Neuronal stem cell (in vitro differentiated cells): ENCODE data around the gene MCOLN1.

ENCODE experiments used
- DNase-seq: peaks from one replicate; pipeline ENCODE4 v3.0.0-alpha.2; 2013; ENCODE audit warnings: low spot score
- H2AFZ ChIP-seq: one replicate; pipeline ENCODE4 v1.6.1; 2013; ENCODE audit warnings: mild to moderate bottlenecking, low read length, inconsistent platforms
- H2AK5ac ChIP-seq: 2 replicates; pipeline ENCODE4 v1.6.1; 2013; ENCODE audit warnings: low read depth, mild to moderate bottlenecking, inconsistent platforms, low read length, moderate library complexity, mixed read lengths
- H2BK120ac ChIP-seq: 2 replicates; pipeline ENCODE4 v1.6.1; 2013; ENCODE audit warnings: low read depth, mild to moderate bottlenecking, inconsistent platforms, low read length, moderate library complexity, mixed read lengths
- H2BK12ac ChIP-seq: one replicate; pipeline ENCODE4 v1.6.1; 2013; ENCODE audit warnings: low read length, inconsistent platforms
- H2BK15ac ChIP-seq: 2 replicates; pipeline ENCODE4 v1.6.1; 2013; ENCODE audit warnings: mild to moderate bottlenecking, low read length, inconsistent platforms, mixed read lengths
- H2BK5ac ChIP-seq: one replicate; pipeline ENCODE4 v1.6.1; 2013; ENCODE audit warnings: inconsistent platforms, mild to moderate bottlenecking, low read length, moderate library complexity
- H3K14ac ChIP-seq: one replicate; pipeline ENCODE4 v1.6.1; 2013; ENCODE audit warnings: low read length, inconsistent platforms
- H3K18ac ChIP-seq: 2 replicates; pipeline ENCODE4 v1.6.1; 2013; ENCODE audit warnings: low read length, inconsistent platforms
- H3K23ac ChIP-seq: 2 replicates; pipeline ENCODE4 v1.6.1; 2013; ENCODE audit warnings: low read depth, mild to moderate bottlenecking, mixed read lengths, low read length, inconsistent platforms; ENCODE audit not compliant: poor library complexity
- H3K27ac ChIP-seq: replicated peaks from 3 replicates; pipeline ENCODE4 v1.5.1; 2013; ENCODE audit warnings: low read length, inconsistent platforms
- H3K27me3 ChIP-seq, 3 experiments: 2 replicates each; pipeline ENCODE4 v1.6.1; 2013; ENCODE audit warnings: low read length in 3 of 3, mild to moderate bottlenecking in 2 of 3, inconsistent platforms in 1 of 3, low read depth in 1 of 3, mixed read lengths in 1 of 3, moderate library complexity in 1 of 3; ENCODE audit not compliant: control insufficient read depth in 3 of 3, insufficient read depth in 3 of 3
- H3K36me3 ChIP-seq, 2 donors: replicated peaks in 1 of 2; 2 replicates each; pipeline ENCODE4 v1.6.1; 2013; ENCODE audit warnings: low read length in 2 of 2; ENCODE audit not compliant: control insufficient read depth in 2 of 2, insufficient read depth in 2 of 2
- H3K4ac ChIP-seq: 2 replicates; pipeline ENCODE4 v1.6.1; 2013; ENCODE audit warnings: inconsistent platforms, mild to moderate bottlenecking, low read length, moderate library complexity
- H3K4me1 ChIP-seq, 2 donors: 1 replicate in 1 of 2; 2 replicates in 1 of 2; pipeline ENCODE4 v1.6.1; 2013; ENCODE audit warnings: low read length in 2 of 2, low read depth in 1 of 2; ENCODE audit not compliant: control insufficient read depth in 2 of 2, insufficient read depth in 1 of 2
- H3K4me2 ChIP-seq: one replicate; pipeline ENCODE4 v1.6.1; 2013; ENCODE audit warnings: mild to moderate bottlenecking, low read length, inconsistent platforms; ENCODE audit not compliant: insufficient read depth, poor library complexity, severe bottlenecking
- H3K4me3 ChIP-seq, 2 donors: 2 replicates each; pipeline ENCODE4 v1.5.1; 2013; ENCODE audit warnings: low read length in 2 of 2, mild to moderate bottlenecking in 2 of 2, inconsistent platforms in 1 of 2, moderate library complexity in 1 of 2
- H3K79me1 ChIP-seq: one replicate; pipeline ENCODE4 v1.6.1; 2013; ENCODE audit warnings: low read depth, mild to moderate bottlenecking, inconsistent platforms, low read length, moderate library complexity
- H3K9ac ChIP-seq: one replicate; pipeline ENCODE4 v1.6.1; 2013; ENCODE audit warnings: mild to moderate bottlenecking, low read depth, low read length, inconsistent platforms; ENCODE audit not compliant: poor library complexity
- H3K9me3 ChIP-seq, 2 donors: replicated peaks in 1 of 2; 2 replicates each; pipeline versions ENCODE3 to v1.6.1; 2013; ENCODE audit warnings: low read length in 2 of 2, mild to moderate bottlenecking in 2 of 2, inconsistent platforms in 1 of 2, low read depth in 1 of 2, mixed read lengths in 1 of 2, moderate library complexity in 1 of 2; ENCODE audit not compliant: control insufficient read depth in 2 of 2, insufficient read depth in 1 of 2
- H4K8ac ChIP-seq: one replicate; pipeline ENCODE4 v1.6.1; 2013; ENCODE audit warnings: low read depth, mild to moderate bottlenecking, inconsistent platforms, low read length, moderate library complexity
- H4K91ac ChIP-seq: one replicate; pipeline ENCODE4 v1.6.1; 2013; ENCODE audit warnings: low read length, low read depth, mild to moderate bottlenecking, inconsistent platforms; ENCODE audit not compliant: poor library complexity
- WGBS, 2 donors: extraction: QIAGEN DNeasy Blood & Tissue Kit; methylation state at CpG; one replicate each; pipeline ENCODE4 v1.1.7; 2013; ENCODE audit warnings: missing lambda C conversion rate in 2 of 2, mixed read lengths in 1 of 2; ENCODE audit not compliant: insufficient read length in 2 of 2, insufficient replicate concordance in 1 of 2; ENCODE audit errors: extremely low coverage in 2 of 2; 5-methylcytosine and 5-hydroxymethylcytosine counted together

MCOLN1 gene

GRCh38 chr19:7541828-7542443, 19.5 kb downstream of the MCOLN1 start:
- no peak overlapping the region for H3K4ac ChIP-seq
- no peak overlapping the region for H2AK5ac ChIP-seq
- no peak overlapping the region for H3K27ac ChIP-seq
- no CpG with 5 or more reads among the region's 11 CpGs for WGBS, 2 donors
- peaks cover 2% of the 10 kb centered on the region for H3K79me1 ChIP-seq
- no peaks in the 10 kb centered on the region for H3K27me3 ChIP-seq
- H4K8ac ChIP-seq = no peak overlapping the region
- no peak for DNase-seq
- no peak overlapping the region for H4K91ac ChIP-seq
- no peak overlapping the region for H3K4me3 ChIP-seq
- H3K18ac ChIP-seq = no peak overlapping the region
- H2BK12ac ChIP-seq = no peak overlapping the region
- H2BK120ac ChIP-seq = no peak overlapping the region
- no peak overlapping the region for H3K23ac ChIP-seq
- H2BK5ac ChIP-seq = no peak overlapping the region
- H3K9me3 ChIP-seq = no peaks in the 10 kb centered on the region
- H3K4me2 ChIP-seq = no peak overlapping the region
- H3K36me3 ChIP-seq = peaks cover 24 to 29% of the 10 kb centered on the region in 2 donors
- H2BK15ac ChIP-seq = no peak overlapping the region
- no peak overlapping the region for H3K14ac ChIP-seq
- H3K4me1 ChIP-seq = no peaks in the 10 kb centered on the region
- H2AFZ ChIP-seq = no peak overlapping the region
- no peak overlapping the region for H3K9ac ChIP-seq

GRCh38 chr19:7542556-7543348, 20.3 kb downstream of the MCOLN1 start:
- Histone ChIP-seq H3K36me3 (peaks cover 24 to 26% of the 10 kb centered on the region in 2 donors), H4K91ac (no peak overlapping the region), H2BK15ac (no peak overlapping the region), H3K27me3 (no peaks in the 10 kb centered on the region), H2BK120ac (no peak overlapping the region), H3K14ac (no peak overlapping the region), H3K18ac (no peak overlapping the region), H2BK5ac (no peak overlapping the region), H4K8ac (no peak overlapping the region), H3K4me1 (no peaks in the 10 kb centered on the region), H2AK5ac (no peak overlapping the region), H3K23ac (no peak overlapping the region), H3K9me3 (no peaks in the 10 kb centered on the region), H3K9ac (no peak overlapping the region), H3K4me2 (no peak overlapping the region), H3K4me3 (no peak overlapping the region), H3K4ac (no peak overlapping the region), H2BK12ac (no peak overlapping the region), H3K79me1 (peaks cover 2% of the 10 kb centered on the region), H3K27ac (no peak overlapping the region), H2AFZ (no peak overlapping the region)
- no CpG with 5 or more reads among the region's 24 CpGs for WGBS, 2 donors
- no peak for DNase-seq

- Histone ChIP-seq H3K4me3 (no peak overlapping the region), H2BK15ac (no peak overlapping the region), H2BK5ac (no peak overlapping the region), H3K4ac (no peak overlapping the region), H3K18ac (no peak overlapping the region), H3K14ac (no peak overlapping the region), H3K4me1 (no peaks in the 10 kb centered on the region), H2AK5ac (no peak overlapping the region), H3K79me1 (peaks cover 2% of the 10 kb centered on the region), H4K91ac (no peak overlapping the region), H3K27me3 (no peaks in the 10 kb centered on the region), H2BK120ac (no peak overlapping the region), H3K4me2 (no peak overlapping the region), H3K9me3 (no peaks in the 10 kb centered on the region), H3K27ac (no peak overlapping the region), H4K8ac (no peak overlapping the region), H3K9ac (no peak overlapping the region), H3K36me3 (peaks cover 20 to 26% of the 10 kb centered on the region in 2 donors), H2AFZ (no peak overlapping the region), H3K23ac (no peak overlapping the region), H2BK12ac (no peak overlapping the region)
- DNase-seq = no peak
- no CpG with 5 or more reads among the region's 3 CpGs for WGBS, 2 donors
Observed at GRCh38 chr19:7544626-7545025, 22.2 kb downstream of the MCOLN1 start.

GRCh38 chr19:7545300-7545699, 22.9 kb downstream of the MCOLN1 start:
- Histone ChIP-seq H2BK12ac (no peak overlapping the region), H2BK5ac (no peak overlapping the region), H3K4me3 (no peak overlapping the region), H3K9me3 (peaks cover 0 to 1% of the 10 kb centered on the region in 2 donors), H2BK15ac (no peak overlapping the region), H3K27ac (no peak overlapping the region), H2BK120ac (no peak overlapping the region), H3K4me1 (peaks cover 0 to under 1% of the 10 kb centered on the region in 2 donors), H3K9ac (peak overlapping the region; percentile 60), H2AFZ (no peak overlapping the region), H3K79me1 (peaks cover 2% of the 10 kb centered on the region), H2AK5ac (no peak overlapping the region), H3K4me2 (no peak overlapping the region), H3K36me3 (peaks cover 21 to 22% of the 10 kb centered on the region in 2 donors), H3K14ac (no peak overlapping the region), H3K27me3 (no peaks in the 10 kb centered on the region), H4K8ac (no peak overlapping the region), H3K23ac (no peak overlapping the region), H4K91ac (no peak overlapping the region), H3K18ac (no peak overlapping the region), H3K4ac (no peak overlapping the region)
- no peak for DNase-seq
- no CpG with 5 or more reads among the region's 8 CpGs for WGBS, 2 donors
